Measurements from ENCODE around the gene ASB10. TPM values are rescaled to one million over a fixed set of nuclear protein-coding genes. Genes with fewer than 3 reads are reported as not detected.

ASB10 gene
- polyA plus RNA-seq, 1 of the 3 experiments (the other 2 are of a cell fraction) = not detected

- CTCF ChIA-PET = interaction anchor here (0.8 to 4.7 kb wide), 5 partner anchors 11 to 100 kb away, joined by 3 to 19 read pairs (median 6); no protein-coding TSS in a partner anchor
- POLR2A ChIA-PET = interaction anchor here (1.2 kb wide), 1 partner anchor 11 kb away, joined by 3 read pairs; no protein-coding TSS in a partner anchor
- TF ChIP-seq RXRA (IDR thresholded peaks at IDR 0.05; ENCODE audit: borderline replicate concordance, low read depth) (no peak), EZH2phosphoT487 (IDR thresholded peaks at IDR 0.05; ENCODE audit: borderline replicate concordance, low read depth) (no peak), GABPA (IDR thresholded peaks at IDR 0.05; ENCODE audit: low read depth) (no peak), CTCF (IDR thresholded peaks at IDR 0.05) (peak; percentile 13; the same call in 1 of the 2 replicates)
- no peak overlapping the region for H2AFZ ChIP-seq (ENCODE audit: low read depth)
- peaks cover 9% of the 10 kb centered on the region for H3F3A ChIP-seq (replicated peaks; ENCODE audit: insufficient read depth)
- no peak overlapping the region for H3K27ac ChIP-seq (ENCODE audit: low read depth in 2 of 2, low read length in 1 of 2)
- no peaks in the 10 kb centered on the region for H3K9me3 ChIP-seq
- no peak overlapping the region for H3K4me3 ChIP-seq (ENCODE audit: low read depth in 2 of 2, low read length in 1 of 2)
- H3K36me3 ChIP-seq (replicated peaks in 1 of 2; ENCODE audit: control insufficient read depth in 1 of 2, insufficient read depth in 2 of 2, low read length in 1 of 2) = peaks cover 56 to 57% of the 10 kb centered on the region in 2 experiments
- no peak overlapping the region for H3K9ac ChIP-seq
- no peaks in the 10 kb centered on the region for H3K9me2 ChIP-seq
- peaks cover 10 to 19% of the 10 kb centered on the region in 2 experiments for H3K4me1 ChIP-seq (ENCODE audit: control insufficient read depth in 1 of 2, insufficient read depth in 2 of 2, low read depth in 1 of 2, low read length in 1 of 2)
- no peaks in the 10 kb centered on the region for H4K20me1 ChIP-seq (ENCODE audit: insufficient read depth)
- no peaks in the 10 kb centered on the region for H3K27me3 ChIP-seq (ENCODE audit: insufficient read depth)
- no peak overlapping the region for H3K4me2 ChIP-seq
- WGBS (ENCODE audit: low lambda C conversion rate) = 96% methylated on average over 14 of the region's 14 CpGs
- DNase-seq = no peak
- peaks cover 29% of the 10 kb centered on the region for H3K79me2 ChIP-seq (ENCODE audit: insufficient read depth)
Measured at GRCh38 chr7:151223728-151224127, 36.7 kb upstream of the ASB10 start.

GRCh38 chr7:151218170-151218569 is 31.1 kb upstream of the ASB10 start:
- CTCF ChIA-PET = interaction anchor here (1.2 to 4.0 kb wide), 6 partner anchors 18 to 107 kb away, joined by 3 to 16 read pairs (median 4); no protein-coding TSS in a partner anchor
- Histone ChIP-seq H3K4me1 (ENCODE audit: control insufficient read depth in 1 of 2, insufficient read depth in 2 of 2, low read depth in 1 of 2, low read length in 1 of 2) (no peaks in the 10 kb centered on the region), H3K79me2 (ENCODE audit: insufficient read depth) (0 out of 2 replicates have a peak, but pooled peaks cover 3% of the 10 kb centered on the region), H2AFZ (ENCODE audit: low read depth) (no peak overlapping the region), H4K20me1 (ENCODE audit: insufficient read depth) (no peaks in the 10 kb centered on the region), H3K27ac (ENCODE audit: low read depth in 2 of 2, low read length in 1 of 2) (no peak overlapping the region), H3K9me3 (no peaks in the 10 kb centered on the region), H3K4me3 (ENCODE audit: low read depth in 2 of 2, low read length in 1 of 2) (no peak overlapping the region), H3K36me3 (replicated peaks in 1 of 2; ENCODE audit: control insufficient read depth in 1 of 2, insufficient read depth in 2 of 2, low read length in 1 of 2) (peaks cover 71 to 79% of the 10 kb centered on the region in 2 experiments), H3K9ac (no peak overlapping the region), H3F3A (replicated peaks; ENCODE audit: insufficient read depth) (no peaks in the 10 kb centered on the region), H3K9me2 (no peaks in the 10 kb centered on the region), H3K27me3 (ENCODE audit: insufficient read depth) (no peaks in the 10 kb centered on the region), H3K4me2 (no peak overlapping the region)
- WGBS (ENCODE audit: low lambda C conversion rate) = 94% methylated on average over 9 of the region's 9 CpGs
- POLR2A ChIA-PET = interaction anchor here (1.4 kb wide), 1 partner anchor 9 kb away, joined by 5 read pairs; the partner anchor contains the start of gene ABCF2
- TF ChIP-seq REST (IDR thresholded peaks at IDR 0.05; ENCODE audit: low read depth, low read length) (no peak), TEAD4 (IDR thresholded peaks at IDR 0.05; ENCODE audit: borderline replicate concordance, insufficient read depth) (no peak), MXI1 (IDR thresholded peaks at IDR 0.05; ENCODE audit: low read depth, low read length) (no peak), USF1 (IDR thresholded peaks at IDR 0.05; ENCODE audit: borderline replicate concordance, low read depth) (no peak), SMC3 (IDR thresholded peaks at IDR 0.05; ENCODE audit: low read depth, low read length) (no peak), FOXM1 (IDR thresholded peaks at IDR 0.05; ENCODE audit: low read depth) (no peak), RCOR1 (IDR thresholded peaks at IDR 0.05; ENCODE audit: low read length) (no peak), MEF2A (IDR thresholded peaks at IDR 0.05; ENCODE audit: borderline replicate concordance, low read depth) (no peak)
- no peak for DNase-seq
